ENCODE measurements around the gene TRIP12.

TRIP12 gene

GRCh38 chr2:229732897-229733296 lies 188.9 kb downstream of the TRIP12 start:
- WGBS (ENCODE audit: extremely low coverage, insufficient coverage, low lambda C conversion rate) = 100% methylated on average over 1 of the region's 6 CpGs

GRCh38 chr2:229731916-229732315 lies 189.9 kb downstream of the TRIP12 start:
- H2AK5ac ChIP-seq (ENCODE audit: low read length) = no peak overlapping the region
- H3K4me3 ChIP-seq (ENCODE audit: low read length) = no peak overlapping the region
- no peak overlapping the region for H4K5ac ChIP-seq (ENCODE audit: low read length)
- no peak overlapping the region for H3K4me2 ChIP-seq (ENCODE audit: low read length)
- H3K27ac ChIP-seq (ENCODE audit: low read depth, low read length) = no peak overlapping the region
- H3K18ac ChIP-seq (ENCODE audit: low read length) = no peak overlapping the region
- no peaks in the 10 kb centered on the region for H3K79me1 ChIP-seq (ENCODE audit: low read length)
- no peak overlapping the region for H2BK15ac ChIP-seq (replicated peaks; ENCODE audit: low read depth)
- no peak for DNase-seq
- peaks cover 2% of the 10 kb centered on the region for H3K4me1 ChIP-seq (ENCODE audit: control insufficient read depth, low read depth, low read length)
- no peaks in the 10 kb centered on the region for H3K79me2 ChIP-seq (ENCODE audit: control insufficient read depth, insufficient read depth, low read length)
- no peak overlapping the region for H3K9ac ChIP-seq (ENCODE audit: low read length)
- H3K27me3 ChIP-seq (ENCODE audit: insufficient read depth, low read length, poor library complexity) = no peaks in the 10 kb centered on the region
- no peak overlapping the region for H3K4ac ChIP-seq (ENCODE audit: low read depth, low read length)
- no peak overlapping the region for H2BK120ac ChIP-seq (ENCODE audit: low read depth, low read length)
- no peak overlapping the region for H4K8ac ChIP-seq (ENCODE audit: low read depth, low read length)
- WGBS (ENCODE audit: extremely low coverage, insufficient coverage, low lambda C conversion rate) = no CpG with 5 or more reads among the region's 4 CpGs
- no peaks in the 10 kb centered on the region for H3K36me3 ChIP-seq (ENCODE audit: control insufficient read depth, insufficient read depth, low read length)
- no peak overlapping the region for H3K56ac ChIP-seq (ENCODE audit: low read length)
- H2BK5ac ChIP-seq (ENCODE audit: low read length) = no peak overlapping the region
- H3K23ac ChIP-seq (ENCODE audit: low read length) = no peak overlapping the region

More at GRCh38 chr2:229732897-229733296, 188.9 kb downstream of the TRIP12 start:
- Histone ChIP-seq H4K5ac (ENCODE audit: low read length) (no peak overlapping the region), H2AK5ac (ENCODE audit: low read length) (no peak overlapping the region), H3K4me1 (ENCODE audit: control insufficient read depth, low read depth, low read length) (peaks cover 2% of the 10 kb centered on the region), H2BK15ac (replicated peaks; ENCODE audit: low read depth) (no peak overlapping the region), H3K36me3 (ENCODE audit: control insufficient read depth, insufficient read depth, low read length) (no peaks in the 10 kb centered on the region), H3K9ac (ENCODE audit: low read length) (no peak overlapping the region), H3K18ac (ENCODE audit: low read length) (no peak overlapping the region), H2BK120ac (ENCODE audit: low read depth, low read length) (no peak overlapping the region), H3K79me1 (ENCODE audit: low read length) (no peaks in the 10 kb centered on the region), H3K4me2 (ENCODE audit: low read length) (no peak overlapping the region), H3K27me3 (ENCODE audit: insufficient read depth, low read length, poor library complexity) (no peaks in the 10 kb centered on the region), H3K23ac (ENCODE audit: low read length) (no peak overlapping the region), H3K27ac (ENCODE audit: low read depth, low read length) (no peak overlapping the region), H2BK5ac (ENCODE audit: low read length) (no peak overlapping the region), H3K79me2 (ENCODE audit: control insufficient read depth, insufficient read depth, low read length) (no peaks in the 10 kb centered on the region), H3K56ac (ENCODE audit: low read length) (no peak overlapping the region), H3K4ac (ENCODE audit: low read depth, low read length) (no peak overlapping the region), H3K4me3 (ENCODE audit: low read length) (no peak overlapping the region), H4K8ac (ENCODE audit: low read depth, low read length) (no peak overlapping the region)
- no peak for DNase-seq

- Histone ChIP-seq H3K9ac (ENCODE audit: low read length) (no peak overlapping the region), H3K18ac (ENCODE audit: low read length) (no peak overlapping the region), H3K4me2 (ENCODE audit: low read length) (no peak overlapping the region), H2BK15ac (replicated peaks; ENCODE audit: low read depth) (no peak overlapping the region), H3K36me3 (ENCODE audit: control insufficient read depth, insufficient read depth, low read length) (no peaks in the 10 kb centered on the region), H3K56ac (ENCODE audit: low read length) (no peak overlapping the region), H3K4ac (ENCODE audit: low read depth, low read length) (no peak overlapping the region), H3K79me2 (ENCODE audit: control insufficient read depth, insufficient read depth, low read length) (no peaks in the 10 kb centered on the region), H2BK5ac (ENCODE audit: low read length) (no peak overlapping the region), H3K27me3 (ENCODE audit: insufficient read depth, low read length, poor library complexity) (no peaks in the 10 kb centered on the region), H2AK5ac (ENCODE audit: low read length) (no peak overlapping the region), H3K4me1 (ENCODE audit: control insufficient read depth, low read depth, low read length) (peaks cover 2% of the 10 kb centered on the region), H2BK120ac (ENCODE audit: low read depth, low read length) (no peak overlapping the region), H3K27ac (ENCODE audit: low read depth, low read length) (no peak overlapping the region), H3K79me1 (ENCODE audit: low read length) (no peaks in the 10 kb centered on the region), H4K8ac (ENCODE audit: low read depth, low read length) (no peak overlapping the region), H3K4me3 (ENCODE audit: low read length) (no peak overlapping the region), H3K23ac (ENCODE audit: low read length) (no peak overlapping the region), H4K5ac (ENCODE audit: low read length) (no peak overlapping the region)
- DNase-seq = no peak
- WGBS (ENCODE audit: extremely low coverage, insufficient coverage, low lambda C conversion rate) = no CpG with 5 or more reads among the region's 5 CpGs
Observed at GRCh38 chr2:229731363-229731762, 190.4 kb downstream of the TRIP12 start.

GRCh38 chr2:229728370-229728769 lies 193.4 kb downstream of the TRIP12 start:
- Histone ChIP-seq H3K4me2 (ENCODE audit: low read length) (no peak overlapping the region), H3K56ac (ENCODE audit: low read length) (no peak overlapping the region), H3K18ac (ENCODE audit: low read length) (no peak overlapping the region), H3K23ac (ENCODE audit: low read length) (no peak overlapping the region), H3K27me3 (ENCODE audit: insufficient read depth, low read length, poor library complexity) (no peaks in the 10 kb centered on the region), H3K36me3 (ENCODE audit: control insufficient read depth, insufficient read depth, low read length) (no peaks in the 10 kb centered on the region), H2BK120ac (ENCODE audit: low read depth, low read length) (no peak overlapping the region), H4K8ac (ENCODE audit: low read depth, low read length) (no peak overlapping the region), H3K27ac (ENCODE audit: low read depth, low read length) (no peak overlapping the region), H3K9ac (ENCODE audit: low read length) (no peak overlapping the region), H2BK5ac (ENCODE audit: low read length) (no peak overlapping the region), H2BK15ac (replicated peaks; ENCODE audit: low read depth) (no peak overlapping the region), H3K79me2 (ENCODE audit: control insufficient read depth, insufficient read depth, low read length) (no peaks in the 10 kb centered on the region), H3K4me3 (ENCODE audit: low read length) (no peak overlapping the region), H2AK5ac (ENCODE audit: low read length) (no peak overlapping the region), H3K79me1 (ENCODE audit: low read length) (no peaks in the 10 kb centered on the region), H3K4me1 (ENCODE audit: control insufficient read depth, low read depth, low read length) (peaks cover 2% of the 10 kb centered on the region), H3K4ac (ENCODE audit: low read depth, low read length) (no peak overlapping the region), H4K5ac (ENCODE audit: low read length) (no peak overlapping the region)
- no peak for DNase-seq

- Histone ChIP-seq H3K27ac (ENCODE audit: low read depth, low read length) (no peak overlapping the region), H3K4me3 (ENCODE audit: low read length) (no peak overlapping the region), H4K8ac (ENCODE audit: low read depth, low read length) (no peak overlapping the region), H3K18ac (ENCODE audit: low read length) (no peak overlapping the region), H3K79me1 (ENCODE audit: low read length) (no peaks in the 10 kb centered on the region), H3K36me3 (ENCODE audit: control insufficient read depth, insufficient read depth, low read length) (no peaks in the 10 kb centered on the region), H3K9ac (ENCODE audit: low read length) (no peak overlapping the region), H3K27me3 (ENCODE audit: insufficient read depth, low read length, poor library complexity) (no peaks in the 10 kb centered on the region), H3K4me1 (ENCODE audit: control insufficient read depth, low read depth, low read length) (no peaks in the 10 kb centered on the region), H2BK15ac (replicated peaks; ENCODE audit: low read depth) (no peak overlapping the region), H3K4me2 (ENCODE audit: low read length) (no peak overlapping the region), H3K23ac (ENCODE audit: low read length) (no peak overlapping the region), H2BK120ac (ENCODE audit: low read depth, low read length) (no peak overlapping the region), H3K79me2 (ENCODE audit: control insufficient read depth, insufficient read depth, low read length) (no peaks in the 10 kb centered on the region), H4K5ac (ENCODE audit: low read length) (no peak overlapping the region), H2AK5ac (ENCODE audit: low read length) (no peak overlapping the region), H3K4ac (ENCODE audit: low read depth, low read length) (no peak overlapping the region), H2BK5ac (ENCODE audit: low read length) (no peak overlapping the region), H3K56ac (ENCODE audit: low read length) (no peak overlapping the region)
- no peak for DNase-seq
- no CpG with 5 or more reads among the region's 2 CpGs for WGBS (ENCODE audit: extremely low coverage, insufficient coverage, low lambda C conversion rate)
Observed at GRCh38 chr2:229726643-229727042, 195.2 kb downstream of the TRIP12 start.

GRCh38 chr2:229725716-229726574 lies 195.9 kb downstream of the TRIP12 start:
- no peaks in the 10 kb centered on the region for H3K79me1 ChIP-seq (ENCODE audit: low read length)
- no CpG with 5 or more reads among the region's 7 CpGs for WGBS (ENCODE audit: extremely low coverage, insufficient coverage, low lambda C conversion rate)
- H3K79me2 ChIP-seq (ENCODE audit: control insufficient read depth, insufficient read depth, low read length) = no peaks in the 10 kb centered on the region
- no peak for DNase-seq
- H3K4ac ChIP-seq (ENCODE audit: low read depth, low read length) = no peak overlapping the region
- H4K8ac ChIP-seq (ENCODE audit: low read depth, low read length) = no peak overlapping the region
- no peaks in the 10 kb centered on the region for H3K36me3 ChIP-seq (ENCODE audit: control insufficient read depth, insufficient read depth, low read length)
- no peak overlapping the region for H4K5ac ChIP-seq (ENCODE audit: low read length)
- H3K18ac ChIP-seq (ENCODE audit: low read length) = no peak overlapping the region
- H3K9ac ChIP-seq (ENCODE audit: low read length) = no peak overlapping the region
- no peak overlapping the region for H3K4me2 ChIP-seq (ENCODE audit: low read length)
- no peaks in the 10 kb centered on the region for H3K4me1 ChIP-seq (ENCODE audit: control insufficient read depth, low read depth, low read length)
- H3K56ac ChIP-seq (ENCODE audit: low read length) = no peak overlapping the region
- no peak overlapping the region for H3K23ac ChIP-seq (ENCODE audit: low read length)
- no peak overlapping the region for H3K27ac ChIP-seq (ENCODE audit: low read depth, low read length)
- no peak overlapping the region for H2BK120ac ChIP-seq (ENCODE audit: low read depth, low read length)
- H3K27me3 ChIP-seq (ENCODE audit: insufficient read depth, low read length, poor library complexity) = no peaks in the 10 kb centered on the region
- no peak overlapping the region for H2BK15ac ChIP-seq (replicated peaks; ENCODE audit: low read depth)
- H2BK5ac ChIP-seq (ENCODE audit: low read length) = no peak overlapping the region
- no peak overlapping the region for H2AK5ac ChIP-seq (ENCODE audit: low read length)
- H3K4me3 ChIP-seq (ENCODE audit: low read length) = no peak overlapping the region
